Prostate gland (tissue), 2 donors: ENCODE measurements around the gene DCAF15.

ENCODE experiments used
- POLR2A ChIP-seq: fragments of 450-650 bp; IDR thresholded peaks from one replicate; pipeline ENCODE4 v1.6.1; 2016; ENCODE audit warnings: antibody characterized with exemption, mild to moderate bottlenecking
- TF ChIP-seq, protein P1 (sequence below), 4 experiments: fragments of 200-600 bp in 2 of 4; fragments of 450-650 bp in 2 of 4; sonication (generic) in 2 of 4; IDR thresholded peaks; 1 replicate in 3 of 4; 2 replicates in 1 of 4; pipeline ENCODE4 v1.5.1; 2016 to 2019; ENCODE audit warnings: antibody characterized with exemption in 4 of 4, mild to moderate bottlenecking in 2 of 4, moderate library complexity in 2 of 4

DNA sequence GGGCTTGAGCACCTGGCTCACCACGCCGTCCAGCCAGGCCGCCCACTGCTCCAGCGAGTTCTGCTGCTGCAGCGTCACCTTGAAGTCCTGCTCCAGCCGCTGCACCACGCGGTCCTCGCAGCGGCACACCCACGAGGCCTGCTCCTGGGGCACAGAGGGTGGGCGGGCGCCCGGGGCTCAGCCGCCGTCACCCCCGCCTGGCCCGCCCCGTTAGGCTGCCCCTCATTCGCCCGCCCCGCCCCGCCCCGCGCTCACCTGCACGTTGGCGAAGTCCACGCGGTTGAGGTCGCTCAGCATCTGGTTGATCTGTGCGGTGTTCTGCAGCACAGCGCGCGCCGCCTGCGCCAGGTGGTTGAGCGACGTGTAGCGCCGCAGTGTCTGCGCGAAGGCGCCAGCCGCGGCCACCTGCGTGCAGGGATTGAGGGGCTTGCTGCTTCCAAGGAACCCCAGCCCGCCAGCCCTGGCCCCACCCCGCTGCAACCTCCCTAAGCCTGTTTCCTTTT, 11.3 kb downstream of the DCAF15 start:
- TF ChIP-seq, protein P1, sequence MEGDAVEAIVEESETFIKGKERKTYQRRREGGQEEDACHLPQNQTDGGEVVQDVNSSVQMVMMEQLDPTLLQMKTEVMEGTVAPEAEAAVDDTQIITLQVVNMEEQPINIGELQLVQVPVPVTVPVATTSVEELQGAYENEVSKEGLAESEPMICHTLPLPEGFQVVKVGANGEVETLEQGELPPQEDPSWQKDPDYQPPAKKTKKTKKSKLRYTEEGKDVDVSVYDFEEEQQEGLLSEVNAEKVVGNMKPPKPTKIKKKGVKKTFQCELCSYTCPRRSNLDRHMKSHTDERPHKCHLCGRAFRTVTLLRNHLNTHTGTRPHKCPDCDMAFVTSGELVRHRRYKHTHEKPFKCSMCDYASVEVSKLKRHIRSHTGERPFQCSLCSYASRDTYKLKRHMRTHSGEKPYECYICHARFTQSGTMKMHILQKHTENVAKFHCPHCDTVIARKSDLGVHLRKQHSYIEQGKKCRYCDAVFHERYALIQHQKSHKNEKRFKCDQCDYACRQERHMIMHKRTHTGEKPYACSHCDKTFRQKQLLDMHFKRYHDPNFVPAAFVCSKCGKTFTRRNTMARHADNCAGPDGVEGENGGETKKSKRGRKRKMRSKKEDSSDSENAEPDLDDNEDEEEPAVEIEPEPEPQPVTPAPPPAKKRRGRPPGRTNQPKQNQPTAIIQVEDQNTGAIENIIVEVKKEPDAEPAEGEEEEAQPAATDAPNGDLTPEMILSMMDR (IDR thresholded peaks at IDR 0.05): no peak
- TF ChIP-seq POLR2A: no peak
